Thyroid gland (tissue), 4 donors: ENCODE data around the gene BCL2. TPM values are rescaled to one million over a fixed set of nuclear protein-coding genes. Genes with fewer than 3 reads are reported as not detected.
A peak's percentile ranks its signal among the peaks of the same experiment; 100 is the strongest.

Source experiments
- DNase-seq, 2 donors: peaks; one replicate each; pipeline ENCODE4 v3.0.0-alpha.2; 2019
- H3K27ac ChIP-seq, 3 donors: fragments of 200-600 bp; sonication (generic); 1 replicate in 2 of 3; 2 replicates in 1 of 3; pipeline ENCODE4 v1.5.1; 2016 to 2019; ENCODE audit warnings: mild to moderate bottlenecking in 1 of 3, moderate library complexity in 1 of 3
- H3K27me3 ChIP-seq: fragments of 200-600 bp; sonication (generic); one replicate; pipeline ENCODE4 v1.5.1; 2019
- H3K36me3 ChIP-seq, 2 donors: fragments of 200-600 bp; sonication (generic); one replicate each; pipeline ENCODE4 v1.5.1; 2016 to 2019
- H3K4me1 ChIP-seq, 2 donors: fragments of 200-600 bp; sonication (generic); one replicate each; pipeline ENCODE4 v1.5.1; 2017 to 2019
- H3K4me3 ChIP-seq, 3 donors: fragments of 200-600 bp; sonication (generic); replicated peaks in 1 of 3; 1 replicate in 2 of 3; 2 replicates in 1 of 3; pipeline ENCODE4 v1.5.1; 2016; ENCODE audit warnings: mild to moderate bottlenecking in 1 of 3
- H3K9me3 ChIP-seq: fragments of 200-600 bp; sonication (generic); one replicate; pipeline ENCODE4 v1.5.1; 2017
- POLR2A ChIP-seq, 2 donors: fragments of 450-650 bp; IDR thresholded peaks; one replicate each; pipeline ENCODE4 v1.6.1; 2017; ENCODE audit warnings: antibody characterized with exemption in 2 of 2, mild to moderate bottlenecking in 2 of 2, moderate library complexity in 1 of 2
- WGBS, 2 donors: methylation state at CpG; one replicate each; pipeline ENCODE4 v1.1.5; 2017; 5-methylcytosine and 5-hydroxymethylcytosine counted together
- intact Hi-C: fragments of 100-400 bp; cut with DNase I; formaldehyde crosslinking; loops from one replicate; pipeline ENCODE4 v1.15.1; 2023
- total RNA-seq, 4 donors: library from RNA; depleted of rRNA; stranded (reverse); fragments of >200 nt; gene quantifications; one replicate each; pipeline ENCODE4 v1.2.3, GENCODE V29; 2016
- TF ChIP-seq, protein P1 (sequence below), 6 experiments: fragments of 200-600 bp in 3 of 6; fragments of 450-650 bp in 3 of 6; sonication (generic) in 3 of 6; IDR thresholded peaks; one replicate each; pipeline ENCODE4 v1.5.1; 2016 to 2019; ENCODE audit warnings: antibody characterized with exemption in 6 of 6, mild to moderate bottlenecking in 2 of 6, inconsistent platforms in 1 of 6, moderate library complexity in 1 of 6

Gene BCL2
- total RNA-seq, 4 donors from 2014 or later, result 108 to 163 (median 115) TPM

- no peak for DNase-seq
- Histone ChIP-seq H3K36me3 (no peaks in the 10 kb centered on the region), H3K27me3 (no peaks in the 10 kb centered on the region), H3K27ac (peak overlapping the region; percentile 12 to 79 (median 79)), H3K9me3 (no peaks in the 10 kb centered on the region), H3K4me1 (peaks cover 57 to 82% of the 10 kb centered on the region in 2 donors), H3K4me3 (no peak overlapping the region)
- intact Hi-C loops, result no loop called here
- WGBS, 2 donors, result 52 to 58% methylated on average over 5 of the region's 5 CpGs
- TF ChIP-seq, protein P1, sequence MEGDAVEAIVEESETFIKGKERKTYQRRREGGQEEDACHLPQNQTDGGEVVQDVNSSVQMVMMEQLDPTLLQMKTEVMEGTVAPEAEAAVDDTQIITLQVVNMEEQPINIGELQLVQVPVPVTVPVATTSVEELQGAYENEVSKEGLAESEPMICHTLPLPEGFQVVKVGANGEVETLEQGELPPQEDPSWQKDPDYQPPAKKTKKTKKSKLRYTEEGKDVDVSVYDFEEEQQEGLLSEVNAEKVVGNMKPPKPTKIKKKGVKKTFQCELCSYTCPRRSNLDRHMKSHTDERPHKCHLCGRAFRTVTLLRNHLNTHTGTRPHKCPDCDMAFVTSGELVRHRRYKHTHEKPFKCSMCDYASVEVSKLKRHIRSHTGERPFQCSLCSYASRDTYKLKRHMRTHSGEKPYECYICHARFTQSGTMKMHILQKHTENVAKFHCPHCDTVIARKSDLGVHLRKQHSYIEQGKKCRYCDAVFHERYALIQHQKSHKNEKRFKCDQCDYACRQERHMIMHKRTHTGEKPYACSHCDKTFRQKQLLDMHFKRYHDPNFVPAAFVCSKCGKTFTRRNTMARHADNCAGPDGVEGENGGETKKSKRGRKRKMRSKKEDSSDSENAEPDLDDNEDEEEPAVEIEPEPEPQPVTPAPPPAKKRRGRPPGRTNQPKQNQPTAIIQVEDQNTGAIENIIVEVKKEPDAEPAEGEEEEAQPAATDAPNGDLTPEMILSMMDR (IDR thresholded peaks at IDR 0.05), result no peak
- no peak for TF ChIP-seq POLR2A (IDR thresholded peaks at IDR 0.05)
These were observed 19.5 kb downstream of the BCL2 start for GRCh38 chr18:63299837-63300745.

DNA sequence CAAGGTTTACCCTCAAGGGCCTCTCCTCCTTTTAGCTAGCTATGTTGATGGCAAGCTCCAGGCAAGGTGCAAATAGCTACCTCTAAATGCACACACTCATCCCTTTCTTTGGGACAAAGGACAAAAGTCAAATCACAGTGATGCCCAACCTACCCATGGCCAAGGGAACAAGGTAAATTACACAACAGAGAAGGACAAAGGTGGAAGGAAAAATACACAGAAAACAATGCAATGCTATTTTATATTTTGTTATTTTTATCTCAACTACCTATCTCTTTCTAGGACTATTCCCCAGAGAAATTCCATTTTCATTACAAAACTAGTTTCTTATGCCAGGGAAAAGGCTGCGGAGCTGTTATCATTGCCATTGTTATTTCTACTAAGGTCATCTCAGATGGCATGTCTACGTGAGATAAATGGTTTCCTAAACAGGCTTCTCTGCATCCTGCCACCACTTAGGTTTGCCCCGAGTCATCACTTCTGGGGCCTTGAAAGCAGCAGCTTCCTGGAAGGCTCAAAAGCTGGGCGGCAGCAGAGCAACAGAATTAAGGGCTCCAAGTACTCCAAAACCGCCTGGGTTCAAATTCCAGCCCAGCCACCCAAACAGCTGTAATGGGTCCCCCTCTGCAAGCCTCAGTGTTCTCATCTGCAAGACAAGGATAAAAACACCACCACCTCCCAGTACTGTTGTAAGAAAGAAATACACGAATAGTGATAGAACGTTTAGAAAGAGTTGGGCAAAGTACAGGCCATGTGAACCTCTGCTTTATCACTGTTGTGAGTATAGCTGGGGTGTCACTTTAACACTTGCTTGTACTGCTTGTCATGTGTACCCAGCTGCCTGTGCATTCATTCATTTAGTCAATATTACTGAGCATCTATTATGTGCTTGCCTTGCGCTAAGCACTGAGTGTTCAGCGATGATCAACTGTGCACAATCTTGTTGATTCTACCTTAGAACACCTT, 20.9 kb downstream of the BCL2 start:
- Histone ChIP-seq H3K4me3 (no peak overlapping the region), H3K9me3 (no peaks in the 10 kb centered on the region), H3K27ac (peak overlapping the region; percentile 31 to 79 (median 79)), H3K36me3 (no peaks in the 10 kb centered on the region), H3K4me1 (peaks cover 54 to 75% of the 10 kb centered on the region in 2 donors), H3K27me3 (no peaks in the 10 kb centered on the region)
- no peak for DNase-seq
- intact Hi-C loops, result no loop called here
- TF ChIP-seq, protein P1 (IDR thresholded peaks at IDR 0.05), result no peak
- no peak for TF ChIP-seq POLR2A (IDR thresholded peaks at IDR 0.05)
- 69 to 75% methylated on average over 9 of the region's 9 CpGs for WGBS, 2 donors

- no peak overlapping the region for H3K4me3 ChIP-seq
- DNase-seq, result peak; percentile 78
- WGBS, 2 donors, result 20 to 45% methylated on average over 16 of the region's 16 CpGs
- TF ChIP-seq, protein P1 (IDR thresholded peaks at IDR 0.05), result no peak
- TF ChIP-seq POLR2A (IDR thresholded peaks at IDR 0.05), result no peak
- H3K27me3 ChIP-seq, result no peaks in the 10 kb centered on the region
- H3K9me3 ChIP-seq, result no peaks in the 10 kb centered on the region
- H3K27ac ChIP-seq, result peak overlapping the region; percentile 31 to 79 (median 79)
- intact Hi-C loops, result no loop called here
- H3K36me3 ChIP-seq, result no peaks in the 10 kb centered on the region
- peaks cover 45 to 74% of the 10 kb centered on the region in 2 donors for H3K4me1 ChIP-seq
These were observed 21.7 kb downstream of the BCL2 start for GRCh38 chr18:63297687-63298399.

DNA sequence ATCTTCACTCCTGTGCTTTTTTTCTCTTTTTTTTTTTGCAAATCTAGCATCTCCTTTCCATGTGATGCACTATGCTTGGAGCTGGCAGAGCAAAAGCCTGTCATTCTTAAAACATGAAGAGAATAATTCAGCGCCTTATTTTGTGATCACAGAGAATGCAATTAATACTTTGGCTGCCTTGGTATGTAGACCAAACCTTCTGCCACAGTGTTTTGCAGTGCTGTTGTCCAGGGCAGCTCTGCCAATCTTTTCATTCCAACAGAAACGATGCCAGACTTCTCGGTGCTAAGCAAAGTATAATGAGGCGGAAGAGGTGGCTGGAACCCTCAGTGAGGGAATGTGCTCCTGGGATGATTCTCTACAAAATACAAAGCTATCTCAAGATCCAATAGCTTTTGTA, 25.6 kb downstream of the BCL2 start:
- Histone ChIP-seq H3K9me3 (no peaks in the 10 kb centered on the region), H3K4me3 (no peak overlapping the region), H3K27ac (no peak overlapping the region), H3K4me1 (peaks cover 36 to 58% of the 10 kb centered on the region in 2 donors), H3K27me3 (no peaks in the 10 kb centered on the region), H3K36me3 (no peaks in the 10 kb centered on the region)
- no peak for DNase-seq
- 78 to 81% methylated on average over 4 of the region's 4 CpGs for WGBS, 2 donors
- no peak for TF ChIP-seq POLR2A (IDR thresholded peaks at IDR 0.05)
- TF ChIP-seq, protein P1 (IDR thresholded peaks at IDR 0.05), result no peak
- intact Hi-C loops, result no loop called here
